ENCODE results near the gene FARP2.

Gene FARP2

GRCh38 chr2:241315093-241315878, 40.8 kb upstream of the FARP2 start, which contains the start of gene HDLBP:
HDLBP (minus strand) TSS chr2:241315672; CDS start chr2:241266869, 48,803 bp downstream.
- no peak for TF ChIP-seq EZH2phosphoT487 (IDR thresholded peaks at IDR 0.05; ENCODE audit: borderline replicate concordance)
- TF ChIP-seq CTCF (conservative IDR thresholded peaks at IDR 0.05; ENCODE audit: low read length), result peak; percentile 61

GRCh38 chr2:241315879-241316631, 40.0 kb upstream of the FARP2 start, which contains the start of gene SEPTIN2:
SEPTIN2 (plus strand) TSS chr2:241315925; CDS start chr2:241324233, 8,308 bp downstream.
- Histone ChIP-seq H3K4me3 (ENCODE audit: low read length, poor library complexity, severe bottlenecking) (peak within 1 kb of the TSS; percentile 99), H3K9me3 (ENCODE audit: insufficient read depth, low read depth, low read length) (no peaks in the 10 kb centered on the region), H3K36me3 (ENCODE audit: insufficient read depth, low read length) (no peaks in the 10 kb centered on the region), H3K9me2 (replicated peaks; ENCODE audit: low read depth, low read length) (no peaks in the 10 kb centered on the region), H3K4me1 (ENCODE audit: insufficient read depth, low read length, poor library complexity, severe bottlenecking) (peaks cover 64% of the 10 kb centered on the region), H3K27me3 (ENCODE audit: insufficient read depth, low read length, poor library complexity, severe bottlenecking) (no peaks in the 10 kb centered on the region), H3K79me2 (ENCODE audit: insufficient read depth, low read length) (peaks cover 91% of the 10 kb centered on the region), H3F3A (ENCODE audit: low read depth) (no peaks in the 10 kb centered on the region), H2AFZ (ENCODE audit: low read length) (peak within 1 kb of the TSS; percentile 86), H3K9ac (ENCODE audit: low read depth, low read length, poor library complexity, severe bottlenecking) (peak within 1 kb of the TSS; percentile 100), H3K4me2 (ENCODE audit: low read depth, low read length, poor library complexity, severe bottlenecking) (peak within 1 kb of the TSS; percentile 96), H4K20me1 (ENCODE audit: insufficient read depth, low read length, poor library complexity, severe bottlenecking) (peaks cover 46% of the 10 kb centered on the region)
- TF ChIP-seq CTCF (conservative IDR thresholded peaks at IDR 0.05; ENCODE audit: low read length) (no peak), EZH2phosphoT487 (IDR thresholded peaks at IDR 0.05; ENCODE audit: borderline replicate concordance) (no peak)

More at GRCh38 chr2:241315093-241315878, 40.8 kb upstream of the FARP2 start, which contains the start of gene HDLBP:
- H3K27me3 ChIP-seq (ENCODE audit: insufficient read depth, low read length, poor library complexity, severe bottlenecking), result no peaks in the 10 kb centered on the region
- peak within 1 kb of the TSS; percentile 99 for H3K4me3 ChIP-seq (ENCODE audit: low read length, poor library complexity, severe bottlenecking)
- no peaks in the 10 kb centered on the region for H3K36me3 ChIP-seq (ENCODE audit: insufficient read depth, low read length)
- H3K9me3 ChIP-seq (ENCODE audit: insufficient read depth, low read depth, low read length), result no peaks in the 10 kb centered on the region
- peaks cover 39% of the 10 kb centered on the region for H4K20me1 ChIP-seq (ENCODE audit: insufficient read depth, low read length, poor library complexity, severe bottlenecking)
- H3F3A ChIP-seq (ENCODE audit: low read depth), result no peaks in the 10 kb centered on the region
- H3K9me2 ChIP-seq (replicated peaks; ENCODE audit: low read depth, low read length), result no peaks in the 10 kb centered on the region
- peak within 1 kb of the TSS; percentile 96 for H3K4me2 ChIP-seq (ENCODE audit: low read depth, low read length, poor library complexity, severe bottlenecking)
- peak within 1 kb of the TSS; percentile 100 for H3K9ac ChIP-seq (ENCODE audit: low read depth, low read length, poor library complexity, severe bottlenecking)
- H3K79me2 ChIP-seq (ENCODE audit: insufficient read depth, low read length), result peaks cover 91% of the 10 kb centered on the region
- peaks cover 64% of the 10 kb centered on the region for H3K4me1 ChIP-seq (ENCODE audit: insufficient read depth, low read length, poor library complexity, severe bottlenecking)
- peak within 1 kb of the TSS; percentile 86 for H2AFZ ChIP-seq (ENCODE audit: low read length)

- peak overlapping the region; percentile 100 for H3K9ac ChIP-seq (ENCODE audit: low read depth, low read length, poor library complexity, severe bottlenecking)
- no peak overlapping the region for H2AFZ ChIP-seq (ENCODE audit: low read length)
- H3F3A ChIP-seq (ENCODE audit: low read depth), result no peaks in the 10 kb centered on the region
- peaks cover 54% of the 10 kb centered on the region for H4K20me1 ChIP-seq (ENCODE audit: insufficient read depth, low read length, poor library complexity, severe bottlenecking)
- H3K9me3 ChIP-seq (ENCODE audit: insufficient read depth, low read depth, low read length), result no peaks in the 10 kb centered on the region
- H3K36me3 ChIP-seq (ENCODE audit: insufficient read depth, low read length), result no peaks in the 10 kb centered on the region
- no peaks in the 10 kb centered on the region for H3K9me2 ChIP-seq (replicated peaks; ENCODE audit: low read depth, low read length)
- peak overlapping the region; percentile 99 for H3K4me3 ChIP-seq (ENCODE audit: low read length, poor library complexity, severe bottlenecking)
- peaks cover 64% of the 10 kb centered on the region for H3K4me1 ChIP-seq (ENCODE audit: insufficient read depth, low read length, poor library complexity, severe bottlenecking)
- peaks cover 91% of the 10 kb centered on the region for H3K79me2 ChIP-seq (ENCODE audit: insufficient read depth, low read length)
- no peaks in the 10 kb centered on the region for H3K27me3 ChIP-seq (ENCODE audit: insufficient read depth, low read length, poor library complexity, severe bottlenecking)
- TF ChIP-seq EZH2phosphoT487 (IDR thresholded peaks at IDR 0.05; ENCODE audit: borderline replicate concordance) (no peak), CTCF (conservative IDR thresholded peaks at IDR 0.05; ENCODE audit: low read length) (no peak)
- peak overlapping the region; percentile 96 for H3K4me2 ChIP-seq (ENCODE audit: low read depth, low read length, poor library complexity, severe bottlenecking)
Measured at GRCh38 chr2:241316825-241317224, 39.3 kb upstream of the FARP2 start.

Data from Loucy (cell line).